H1 (cell line): ENCODE results near the gene ATP8B3. TPM values are rescaled to one million over a fixed set of nuclear protein-coding genes. Genes with fewer than 3 reads are reported as not detected.

Experiments
- BRCA1 ChIP-seq: IDR thresholded peaks from 2 replicates; pipeline ENCODE4 v1.6.1; 2012; ENCODE audit warnings: low read depth, low read length, improper control_type of control experiment
- CREB1 ChIP-seq: IDR thresholded peaks from 2 replicates; pipeline ENCODE4 v1.6.1; 2012; ENCODE audit warnings: inconsistent platforms
- JUN ChIP-seq: IDR thresholded peaks from 2 replicates; pipeline ENCODE4 v1.6.1; 2011; ENCODE audit warnings: low read depth, mild to moderate bottlenecking, improper control_type of control experiment, low read length
- RNF2 ChIP-seq: fragments of 200-900, 300-1000 bp; sonication (generic); IDR thresholded peaks from 2 replicates; pipeline ENCODE4 v1.7.1; 2016; ENCODE audit warnings: borderline replicate concordance, low read depth, mild to moderate bottlenecking, antibody characterized with exemption, low read length; ENCODE audit not compliant: poor library complexity, severe bottlenecking; ENCODE audit errors: missing control alignments
- SAP30 ChIP-seq: fragments of 300-600 bp; sonication (generic); IDR thresholded peaks from 2 replicates; pipeline ENCODE4 v1.7.1; 2012; ENCODE audit warnings: low read length, moderate library complexity, mild to moderate bottlenecking, inconsistent platforms; ENCODE audit not compliant: insufficient read depth, insufficient replicate concordance
- TAF1 ChIP-seq: IDR thresholded peaks from 2 replicates; pipeline ENCODE4 v1.6.1; 2011; ENCODE audit warnings: mild to moderate bottlenecking, low read depth, low read length
- polyA plus RNA-seq, 7 experiments: library from polyadenylated mRNA; depleted of rRNA in 3 of 7; stranded (reverse) in 5 of 7; unstranded in 2 of 7; fragments of >200 nt in 5 of 7; fragments of 200-250 nt in 2 of 7; gene quantifications; 1 replicate in 5 of 7; 2 replicates in 1 of 7; 4 replicates in 1 of 7; pipeline versions ENCODE4 v1.2.1 to v1.2.3, GENCODE V29; 2011 to 2013; ENCODE audit warnings: missing spikeins in 2 of 7, mixed read lengths in 2 of 7
- total RNA-seq: library from RNA; stranded (reverse); fragmentation: NEBNext Ultra II Directional; extraction: Animal tissue kit (Norgen Biotek cat#: 25700); gene quantifications from 2 replicates; pipeline ENCODE4 v1.2.1, GENCODE V29; 2021

ATP8B3 gene
- total and polyA plus RNA-seq, 2 of the 8 experiments (the other 6 are each of a cell fraction or from before 2014, with no cell fraction given) = 4.1 to 9.3 TPM

- TF ChIP-seq SAP30 = no peak
- no peak for TF ChIP-seq CREB1
- TF ChIP-seq TAF1 = no peak
- no peak for TF ChIP-seq BRCA1
- TF ChIP-seq RNF2 = no peak
- TF ChIP-seq JUN = no peak
Measured at GRCh38 chr19:1856698-1857603, 44.9 kb upstream of the ATP8B3 start (continued).
